Endothelial cell of hepatic sinusoid (primary cell): ENCODE data around the gene VWF.

ENCODE experiments used
- in situ Hi-C: cut with HindIII; loops from 2 replicates; pipeline ENCODE4 v1.10.0; 2017; ENCODE audit warnings: low sequenced_read_pairs

VWF gene

DNA sequence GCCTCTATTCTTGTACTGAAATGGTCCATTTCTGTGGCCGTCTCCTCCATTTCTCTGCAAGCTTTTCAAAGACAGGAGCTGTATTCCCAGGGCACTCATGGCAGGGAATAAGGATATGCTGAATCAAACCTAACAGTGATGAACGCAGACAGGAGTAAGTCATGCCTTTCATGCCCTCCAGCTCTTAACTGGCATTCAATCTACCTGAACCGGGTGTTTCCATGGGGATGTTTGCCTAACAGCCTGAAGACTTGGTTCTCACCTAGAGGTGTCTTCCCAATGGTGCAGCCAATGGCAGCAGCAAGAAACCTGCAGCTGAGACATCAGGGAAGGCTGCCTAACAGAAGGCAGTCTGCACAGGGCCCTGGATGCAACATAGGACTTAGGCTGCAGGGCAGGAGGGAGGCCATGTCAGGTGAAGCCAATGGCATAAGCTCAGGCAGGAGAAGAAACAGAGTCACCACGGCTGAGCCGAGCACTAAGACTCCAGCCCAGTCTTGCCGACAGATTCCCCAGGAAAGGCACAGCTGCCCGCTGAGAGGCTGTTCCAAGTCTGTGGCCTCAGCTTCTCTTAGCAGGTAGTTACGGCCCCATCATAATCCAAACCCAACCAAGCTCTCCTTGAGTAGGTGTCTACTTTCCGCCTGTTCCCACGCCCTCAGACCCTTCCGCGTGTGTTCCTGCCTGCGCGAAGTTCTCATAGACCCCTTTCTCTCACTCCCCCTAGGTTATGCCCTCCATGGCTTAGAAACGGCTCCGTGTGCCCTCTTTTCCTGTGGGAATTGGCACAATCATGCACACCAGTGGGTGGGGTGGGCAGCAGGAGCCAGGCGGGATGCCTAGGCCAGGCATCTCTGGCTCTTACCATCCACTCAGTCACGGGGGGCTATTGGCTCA, 44.1 kb downstream of the VWF start:
- in situ Hi-C loops, result no loop called here

DNA sequence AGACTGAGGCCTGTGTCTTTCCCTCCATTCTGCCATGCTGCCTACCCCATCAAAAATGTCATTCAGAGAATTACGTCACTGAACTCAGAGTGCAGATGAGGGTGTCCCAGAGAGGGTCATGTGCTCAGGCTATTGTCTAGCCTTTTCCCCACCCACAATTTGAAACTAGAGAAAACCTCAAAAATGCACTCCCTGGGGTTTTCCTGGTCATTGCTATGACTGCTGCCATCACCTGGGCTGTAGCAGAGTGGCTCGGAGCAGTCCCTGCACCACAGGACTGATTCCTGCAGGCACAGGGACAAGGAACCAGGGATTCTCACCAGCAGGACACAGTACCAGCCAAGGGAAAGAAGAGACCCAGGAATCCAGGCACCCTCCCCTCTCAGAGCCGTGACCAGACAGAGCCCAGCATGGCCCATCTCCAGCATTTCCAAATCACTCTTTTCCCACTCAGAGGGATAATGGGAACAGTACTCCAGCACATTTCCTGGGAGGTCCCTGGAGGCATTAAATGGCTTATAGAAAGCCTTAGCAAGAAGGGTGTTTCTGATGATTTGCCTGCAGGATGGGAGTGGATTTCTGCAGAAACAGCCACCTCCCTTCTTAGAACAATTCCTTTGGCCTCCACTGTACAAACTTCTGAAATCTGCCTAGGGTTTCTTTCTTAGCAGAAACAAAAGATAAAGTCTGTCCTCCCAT, 45.9 kb downstream of the VWF start:
- in situ Hi-C loops, result no loop called here

DNA sequence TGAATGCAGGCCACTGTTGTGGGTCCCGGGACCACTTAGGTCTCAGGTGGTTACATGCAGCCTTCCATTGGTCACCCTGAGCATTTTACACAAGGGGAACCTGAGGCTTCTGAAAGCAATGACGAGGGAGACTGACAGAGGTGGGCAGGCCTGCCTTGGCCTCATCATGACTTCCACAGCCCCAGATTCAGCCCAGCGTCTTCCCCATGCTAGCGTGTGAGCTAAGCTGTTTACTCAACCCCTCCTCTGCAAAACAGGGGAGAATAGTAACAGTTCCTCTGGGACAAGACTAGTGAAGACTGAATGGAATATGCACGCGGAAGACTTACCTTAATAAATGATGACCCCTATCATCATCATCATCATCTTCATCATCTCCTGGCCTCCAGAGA, 46.8 kb downstream of the VWF start:
- in situ Hi-C loops, result no loop called here

DNA sequence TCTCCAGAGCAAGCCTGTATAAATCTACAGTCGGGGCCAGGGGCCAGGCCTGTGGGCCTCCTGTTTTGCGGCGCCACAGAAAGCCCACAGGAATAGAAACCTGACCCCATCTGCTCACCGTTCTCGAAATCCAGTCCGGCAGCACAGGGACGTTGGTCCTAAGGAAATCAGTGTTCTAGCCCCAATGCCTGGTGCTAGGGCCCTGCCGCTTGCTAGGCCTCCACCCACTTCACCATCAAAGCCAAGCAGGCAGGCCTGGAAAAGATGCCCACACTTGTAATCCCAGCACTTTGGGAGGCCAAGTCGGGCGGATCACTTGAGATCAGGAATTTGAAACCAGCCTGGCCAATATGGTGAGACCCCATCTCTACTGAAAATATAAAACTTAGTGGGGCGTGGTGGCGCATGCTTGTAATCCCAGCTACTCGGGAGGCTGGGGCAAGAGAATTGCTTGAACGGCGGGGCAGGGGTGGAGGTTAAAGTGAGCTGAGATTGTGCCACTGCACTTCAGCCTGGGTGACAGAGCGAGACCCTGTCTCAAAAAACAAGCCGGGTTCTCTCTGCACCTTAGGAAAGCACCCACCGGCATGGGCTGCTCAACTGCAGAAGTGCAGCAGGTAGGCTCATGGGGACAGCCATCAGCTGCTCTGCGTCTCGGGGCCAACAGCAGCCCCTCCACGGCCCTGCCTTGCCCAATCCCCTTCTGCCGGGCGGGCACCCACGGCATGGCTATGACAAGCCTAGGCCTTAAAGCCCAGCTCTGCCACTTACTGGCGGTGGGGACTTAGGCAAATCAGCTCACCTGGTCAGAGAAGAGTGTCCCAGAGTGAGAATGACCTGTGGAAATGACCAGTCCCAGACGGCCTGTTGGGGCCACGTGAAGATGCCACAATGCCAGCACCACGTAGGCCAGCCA, 47.4 kb downstream of the VWF start:
- in situ Hi-C loops, result no loop called here

DNA sequence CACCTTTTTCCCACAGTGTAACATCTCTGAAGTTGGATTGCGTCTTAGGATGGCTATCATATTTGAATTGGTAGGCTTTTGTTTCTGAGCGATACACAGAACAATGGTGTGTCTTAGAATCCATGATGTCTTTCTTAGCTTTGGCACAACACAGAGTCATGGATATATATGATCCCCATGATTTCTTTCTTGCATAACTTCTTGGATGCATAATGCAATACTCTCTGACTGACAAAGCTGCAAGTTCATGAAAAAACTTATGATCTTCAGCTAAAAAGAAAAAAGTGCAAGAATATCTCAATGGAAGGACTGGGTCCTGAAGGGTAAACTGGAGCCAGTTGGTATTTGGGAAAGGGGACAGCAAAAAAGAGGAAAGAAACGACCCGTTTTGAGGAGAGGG, 48.1 kb downstream of the VWF start:
- in situ Hi-C loops, result no loop called here

DNA sequence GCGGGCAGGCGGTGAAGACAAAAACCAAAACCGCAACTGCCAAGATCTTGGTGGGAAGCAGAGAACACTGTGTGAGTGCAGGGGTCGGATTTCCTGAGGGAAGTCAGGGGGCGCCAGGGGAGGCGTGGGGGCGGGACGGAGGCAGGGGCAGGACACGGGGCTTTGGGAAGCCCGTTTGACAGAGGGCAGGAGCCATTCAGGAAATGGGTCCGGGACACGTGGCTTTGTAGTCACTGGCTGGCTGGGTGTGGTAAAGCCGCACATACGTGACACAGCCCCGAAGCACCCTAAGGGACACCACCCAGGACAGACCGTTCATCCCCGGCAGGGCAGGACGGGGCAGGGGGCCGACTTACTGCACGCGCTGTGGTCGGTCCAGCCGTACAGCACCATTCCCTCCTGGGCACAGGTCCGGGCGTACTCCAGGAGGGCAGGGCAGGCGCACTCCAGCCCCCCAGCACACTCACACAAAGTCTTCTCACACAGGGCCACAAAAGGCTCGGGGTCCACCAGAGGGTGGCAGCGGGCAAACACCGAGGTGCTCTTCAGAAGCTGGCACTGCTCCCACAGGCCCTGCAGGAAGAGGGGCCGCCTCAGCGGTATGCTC, 49.4 kb downstream of the VWF start:
- in situ Hi-C loops, result no loop called here

DNA sequence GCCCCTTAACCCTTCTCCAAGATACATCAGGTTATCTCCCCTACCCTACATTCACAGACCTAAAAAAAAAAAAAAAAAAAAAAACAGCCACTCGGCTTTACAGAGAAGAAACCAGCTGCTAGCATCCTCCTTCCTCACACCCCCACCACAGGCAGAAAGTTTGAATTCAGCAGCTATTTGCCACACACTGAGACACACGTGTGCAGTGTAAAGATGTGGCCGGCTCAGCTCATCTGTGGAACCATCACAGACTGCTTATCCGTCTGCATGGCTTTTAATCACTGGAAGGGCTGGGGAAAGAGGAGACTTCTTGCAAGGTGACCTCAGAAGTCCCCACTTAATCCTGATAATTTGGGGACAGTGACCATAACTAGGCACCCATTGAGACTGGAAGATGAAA, 50.0 kb downstream of the VWF start:
- in situ Hi-C loops, result no loop called here

DNA sequence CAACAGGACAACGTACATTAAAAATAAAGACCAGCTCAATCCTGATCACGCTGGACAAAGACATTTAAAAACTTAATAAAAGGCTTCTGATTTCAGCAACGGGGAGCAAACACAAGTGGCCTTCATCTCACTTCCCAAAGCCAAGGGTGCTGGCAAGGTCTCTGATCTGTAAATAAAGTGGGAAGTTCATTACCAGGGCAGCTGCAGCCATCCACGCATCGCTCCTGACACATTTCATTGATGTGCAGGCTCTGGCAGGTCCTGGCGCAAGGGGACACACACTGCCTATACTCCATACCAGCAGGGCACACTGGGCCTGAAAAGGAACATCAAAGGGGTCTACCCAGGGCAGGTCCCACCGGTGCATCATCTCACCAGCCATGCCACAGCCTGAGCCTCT, 51.0 kb downstream of the VWF start:
- in situ Hi-C loops, result no loop called here

DNA sequence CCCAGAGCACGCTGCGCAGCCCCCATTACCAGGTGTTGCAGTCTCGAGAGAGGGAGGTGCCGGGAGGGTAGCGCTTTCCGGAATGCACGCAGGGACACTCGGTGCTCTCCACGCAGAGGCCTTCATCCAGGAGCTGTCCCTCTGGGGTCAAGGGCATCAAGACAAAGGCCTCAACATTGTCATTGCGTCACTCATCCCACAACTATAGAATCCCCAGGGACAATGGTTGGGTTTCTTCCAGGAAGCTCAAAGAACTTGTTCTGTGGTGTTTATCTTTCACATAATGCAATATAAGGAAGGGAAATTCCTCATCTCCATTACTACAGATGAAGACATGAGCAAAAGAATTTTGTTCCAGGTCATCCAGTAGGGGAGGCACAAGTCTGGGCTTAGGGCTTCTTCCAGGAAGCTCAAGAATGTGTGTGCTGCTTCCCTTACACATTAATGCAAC, 52.1 kb downstream of the VWF start:
- in situ Hi-C loops, result no loop called here

DNA sequence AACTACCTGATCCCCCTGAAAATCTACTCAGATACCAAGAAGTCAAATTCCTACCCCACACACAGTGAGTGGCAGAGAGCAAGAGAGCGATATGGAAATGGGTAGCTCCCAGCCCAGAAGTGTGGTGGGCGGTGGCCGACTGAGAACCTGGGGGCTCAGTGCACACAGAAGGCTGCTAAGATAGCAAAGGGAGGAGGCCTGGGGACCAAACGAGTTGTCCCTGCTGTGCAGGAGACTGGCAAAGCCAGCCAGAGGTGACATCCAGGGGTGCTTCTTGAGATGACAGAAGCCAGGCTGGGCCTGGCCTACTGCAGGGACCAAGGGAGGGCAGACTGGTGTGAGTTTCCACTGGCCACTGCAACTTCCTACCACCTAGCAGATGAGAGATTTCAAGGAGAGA, 52.9 kb downstream of the VWF start:
- in situ Hi-C loops, result no loop called here

DNA sequence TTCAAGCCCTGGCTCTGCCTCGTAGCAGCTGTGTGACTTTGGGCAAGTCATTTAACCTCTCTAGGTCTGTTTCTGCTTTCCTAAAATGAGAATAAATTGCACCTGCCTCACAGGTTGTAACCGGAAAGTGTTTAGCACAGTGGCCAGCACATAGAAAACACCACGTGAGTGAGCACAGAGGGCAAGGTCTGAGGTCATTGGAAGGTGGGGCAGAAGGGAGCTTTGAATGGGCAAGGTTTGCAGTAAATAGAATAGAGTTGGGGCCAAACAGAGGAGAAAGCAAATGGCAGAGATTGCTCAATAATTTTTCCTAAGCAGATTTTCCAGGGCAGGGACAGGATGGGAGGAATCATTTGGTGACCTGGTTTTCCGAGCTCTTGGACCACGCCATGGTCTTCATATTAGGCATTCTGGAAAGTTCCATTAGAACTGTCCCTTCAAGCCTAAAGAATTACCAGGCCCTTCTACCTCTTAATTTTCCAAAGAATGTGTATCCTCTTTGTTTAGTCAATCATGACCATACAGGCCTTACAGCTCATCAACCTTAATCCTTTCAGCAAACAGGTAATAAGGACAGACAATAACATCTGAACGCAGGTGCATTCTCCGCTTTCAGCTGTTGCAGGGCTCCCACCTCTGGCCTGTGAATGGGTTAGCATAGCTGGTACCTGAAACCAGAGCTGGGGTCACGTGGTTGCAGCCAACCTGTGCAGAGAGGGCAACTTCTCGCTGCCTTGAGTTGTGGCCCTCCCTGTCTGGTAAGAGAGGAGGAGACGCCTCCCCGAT, 53.8 kb downstream of the VWF start:
- in situ Hi-C loops, result no loop called here

DNA sequence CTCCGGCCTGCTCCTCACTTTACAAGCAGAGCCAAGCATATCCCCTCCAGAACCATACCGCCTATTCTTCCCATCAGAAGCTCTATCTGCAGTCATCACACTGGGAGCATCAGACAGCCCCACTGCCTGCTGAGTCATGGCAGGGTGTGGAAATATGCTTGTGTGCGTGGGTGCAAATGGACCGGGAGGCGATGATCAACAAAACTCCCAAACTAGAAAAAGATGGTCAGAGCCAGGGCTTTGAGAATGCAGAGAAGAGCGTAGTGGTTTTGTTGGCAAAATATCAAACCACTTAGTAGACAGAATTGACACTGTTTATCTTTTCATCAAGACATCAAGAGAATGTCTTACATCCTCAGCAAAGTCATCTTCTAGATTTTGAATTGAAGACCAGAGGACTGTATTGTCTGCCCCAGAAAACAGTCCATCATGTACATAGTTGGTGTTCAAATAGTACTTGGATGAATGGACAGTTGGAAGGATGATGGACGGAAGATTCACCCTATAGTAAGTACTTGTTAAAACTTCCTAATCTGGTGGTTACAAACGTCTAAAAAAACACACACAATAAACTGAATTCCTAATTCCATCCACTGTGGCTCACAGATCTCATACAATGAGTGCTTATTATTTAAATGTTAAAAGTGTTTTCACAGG, 54.9 kb downstream of the VWF start:
- in situ Hi-C loops, result no loop called here

DNA sequence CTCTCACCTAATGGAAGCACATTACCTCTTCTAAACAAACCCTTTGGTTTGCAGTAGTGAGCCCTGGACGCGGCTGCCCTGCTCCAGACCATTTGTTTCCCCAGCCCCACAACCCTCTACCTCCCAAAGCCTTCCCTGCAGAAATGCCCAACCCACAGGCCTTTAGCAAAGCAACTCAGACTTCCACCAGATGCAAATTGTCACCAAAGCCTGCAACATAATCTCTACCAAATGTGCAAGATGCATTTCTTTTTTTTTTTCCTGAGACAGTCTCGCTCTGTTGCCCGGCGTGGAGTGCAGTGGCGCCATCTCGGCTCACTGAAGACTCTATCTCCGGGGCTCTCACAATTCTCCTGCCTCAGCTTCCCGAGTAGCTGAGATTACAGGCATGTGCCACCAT, 56.2 kb downstream of the VWF start:
- in situ Hi-C loops, result no loop called here

DNA sequence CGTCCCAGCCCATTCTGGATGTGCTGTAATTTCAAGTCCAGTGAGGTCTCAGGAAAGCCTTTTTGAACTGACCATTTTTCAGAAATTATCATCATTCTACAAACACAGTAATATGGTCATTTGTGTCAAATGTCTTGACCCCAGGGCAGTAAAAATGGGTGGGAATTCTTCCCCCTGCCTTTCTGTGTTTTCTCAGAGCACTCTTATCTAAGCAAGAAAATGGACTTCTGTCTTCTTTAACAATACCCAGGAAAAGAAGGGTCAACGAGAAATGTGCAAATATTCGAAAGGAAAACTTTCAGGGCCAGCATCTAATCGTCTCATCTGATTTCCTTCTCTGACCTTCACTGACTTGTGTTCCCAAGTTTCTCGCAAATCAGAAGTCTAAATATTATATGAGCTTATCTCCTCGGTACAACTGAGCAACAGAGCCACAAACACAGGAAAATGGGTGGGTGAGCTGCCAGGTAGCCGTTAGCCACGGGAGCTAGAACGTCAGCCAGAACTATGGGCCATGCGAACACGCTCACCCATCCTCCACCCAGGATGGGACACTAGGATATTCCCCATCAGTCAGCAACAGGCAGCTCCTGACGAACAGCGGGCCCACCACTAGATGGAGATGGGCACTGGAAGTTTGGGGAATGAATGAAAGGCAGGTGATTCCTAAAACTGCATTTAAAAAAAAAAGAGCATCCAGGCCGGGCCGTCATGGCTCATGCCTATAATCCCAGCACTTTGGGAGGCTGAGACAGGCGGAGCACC, 57.1 kb downstream of the VWF start:
- in situ Hi-C loops, result no loop called here

DNA sequence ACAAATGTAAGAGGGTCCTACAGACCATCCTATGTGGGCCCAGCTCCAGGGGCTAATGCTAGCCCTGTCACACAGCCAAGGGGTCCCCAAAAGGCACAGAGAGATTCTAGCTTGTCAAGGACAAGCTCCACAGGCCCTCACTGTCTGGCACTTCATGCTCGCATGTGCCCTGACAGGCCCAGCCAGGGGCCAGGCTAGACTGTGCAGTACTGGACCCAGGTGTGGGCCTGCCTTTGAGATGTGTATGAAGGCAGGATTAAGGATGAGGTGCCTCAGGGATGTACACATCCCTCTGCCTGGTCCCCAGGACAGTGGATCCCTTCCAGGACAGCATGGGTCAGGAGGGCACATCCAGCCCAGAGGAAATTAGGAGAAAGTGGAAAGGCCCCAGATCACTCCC, 57.8 kb downstream of the VWF start:
- in situ Hi-C loops, result no loop called here

DNA sequence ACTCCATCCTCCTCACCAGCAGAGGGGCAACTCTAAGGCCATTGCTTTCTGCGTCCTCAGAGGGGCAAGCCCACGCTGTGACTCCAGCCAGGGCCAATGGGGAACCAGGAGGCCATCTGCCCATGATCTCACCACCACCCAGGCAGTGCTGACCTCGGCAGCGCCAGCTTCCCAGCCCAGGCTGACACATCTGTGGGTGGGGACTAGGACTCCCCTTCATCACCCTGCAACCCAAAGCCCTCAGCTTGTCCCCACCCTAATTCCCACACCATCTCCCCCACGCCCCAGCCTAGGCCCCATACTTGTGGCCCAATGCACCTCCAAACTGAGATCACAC, 58.6 kb downstream of the VWF start:
- in situ Hi-C loops, result no loop called here

DNA sequence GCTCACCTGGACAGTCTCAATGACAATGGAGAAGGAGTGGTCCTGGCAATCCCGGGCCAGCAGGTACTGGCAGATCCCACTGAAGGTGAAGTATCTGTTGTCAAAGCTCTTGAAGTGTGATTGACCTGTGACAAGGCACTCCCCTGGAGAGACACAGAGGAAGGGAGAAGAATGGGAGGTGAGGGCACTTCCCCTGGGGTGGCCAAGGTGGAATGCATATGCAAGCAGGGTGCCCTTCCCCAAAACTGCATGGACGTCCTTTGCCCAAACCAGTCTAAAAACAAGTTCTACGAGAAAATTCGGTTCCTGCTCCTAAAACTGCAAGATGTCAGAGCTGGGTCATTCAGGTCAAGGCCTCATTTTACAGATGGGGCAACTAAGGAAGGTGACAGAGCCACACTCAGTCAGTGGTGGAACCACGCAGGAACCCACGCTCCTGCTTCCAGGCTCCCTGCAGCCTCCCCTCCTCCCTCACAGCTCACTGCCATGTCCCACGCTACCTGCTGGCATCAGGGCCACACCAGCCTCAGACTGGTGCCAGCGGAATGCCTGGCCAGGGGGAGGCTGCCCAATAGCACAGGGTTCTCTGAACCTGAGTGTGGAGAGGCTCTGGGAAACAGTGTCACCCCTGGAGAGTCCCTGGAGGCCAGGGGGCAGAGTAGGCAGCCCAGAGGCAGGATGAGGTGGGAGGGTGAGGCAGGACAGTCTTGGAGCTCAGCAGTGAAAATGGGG, 59.2 kb downstream of the VWF start:
- in situ Hi-C loops, result no loop called here
